ELF-1 (cell line): ENCODE data around the gene RIPK1.
"Not testable (repeated sequence)": the region's sequence is repeated elsewhere in the genome, so short reads cannot be mapped to it uniquely, and the experiment has no call there.

ENCODE experiments used
- DNase-seq: peaks from one replicate; pipeline ENCODE4 v3.0.0-alpha.2; 2016; ENCODE audit warnings: low read depth, low spot score

RIPK1 gene

GRCh38 chr6:3068329-3069214 lies at the start of gene RIPK1:
Gene RIPK1 (plus strand): TSS chr6:3068494. CDS start chr6:3076824, 8,330 bp downstream.
- peak; percentile 93 for DNase-seq

- no peak for DNase-seq
Observed at GRCh38 chr6:3019065-3019464, 49.2 kb upstream of the RIPK1 start.

- DNase-seq: no peak
Observed at GRCh38 chr6:3019749-3020320, 48.5 kb upstream of the RIPK1 start.

GRCh38 chr6:3020976-3021598 lies 47.2 kb upstream of the RIPK1 start:
- not testable (repeated sequence) for DNase-seq

- DNase-seq: peak; percentile 85
Observed at GRCh38 chr6:3022765-3023662, 45.3 kb upstream of the RIPK1 start.

GRCh38 chr6:3023663-3024483 lies 44.4 kb upstream of the RIPK1 start:
- peak; percentile 98 for DNase-seq

- DNase-seq: no peak
Observed at GRCh38 chr6:3026791-3027626, 41.3 kb upstream of the RIPK1 start.

- not testable (repeated sequence) for DNase-seq
Observed at GRCh38 chr6:3028156-3028555, 40.1 kb upstream of the RIPK1 start.

GRCh38 chr6:3031857-3032640 lies 36.2 kb upstream of the RIPK1 start:
- no peak for DNase-seq

GRCh38 chr6:3032986-3033385 lies 35.3 kb upstream of the RIPK1 start:
- DNase-seq: no peak

- DNase-seq: no peak
Observed at GRCh38 chr6:3033652-3034051, 34.6 kb upstream of the RIPK1 start.

- no peak for DNase-seq
Observed at GRCh38 chr6:3035397-3035796, 32.9 kb upstream of the RIPK1 start.

GRCh38 chr6:3036861-3037637 lies 31.2 kb upstream of the RIPK1 start:
- peak; percentile 21 for DNase-seq

- no peak for DNase-seq
Observed at GRCh38 chr6:3037638-3038365, 30.5 kb upstream of the RIPK1 start.

- no peak for DNase-seq
Observed at GRCh38 chr6:3039384-3039783, 28.9 kb upstream of the RIPK1 start.

GRCh38 chr6:3041147-3041546 lies 27.1 kb upstream of the RIPK1 start:
- no peak for DNase-seq

- DNase-seq: no peak
Observed at GRCh38 chr6:3041606-3042005, 26.7 kb upstream of the RIPK1 start.

GRCh38 chr6:3045369-3045768 lies 22.9 kb upstream of the RIPK1 start:
- no peak for DNase-seq
